ENCODE measurements around the gene RBPMS2. TPM values are rescaled to one million over a fixed set of nuclear protein-coding genes. Genes with fewer than 3 reads are reported as not detected.

RBPMS2 gene
- total and polyA plus RNA-seq, 2 donors (not counting 3 experiments of a cell fraction or from before 2014, with no cell fraction given) = 2.3 to 7.8 TPM

DNA sequence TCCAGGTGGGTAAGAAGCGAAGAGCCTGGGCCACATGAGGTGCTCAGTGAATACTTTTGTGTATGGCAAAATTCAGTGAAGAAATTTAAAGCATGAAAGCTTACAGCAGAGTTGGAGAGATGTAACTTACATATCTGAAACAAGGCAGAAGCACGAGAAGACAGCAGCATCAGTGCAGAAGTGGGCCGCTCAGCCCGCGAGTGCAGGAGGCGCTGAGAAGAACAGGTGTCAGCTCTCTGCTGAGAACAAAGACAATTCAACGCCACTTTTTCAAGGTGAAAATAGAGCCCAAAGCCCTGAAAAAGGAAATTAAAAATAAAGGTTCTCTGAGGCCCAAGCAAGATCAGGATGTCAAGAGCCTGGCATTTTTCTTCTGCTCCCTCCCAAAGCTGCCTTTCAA is 58.3 kb downstream of the RBPMS2 start:
- H3K4me2 ChIP-seq (ENCODE audit: insufficient read depth, low read length) = no peak overlapping the region
- no peaks in the 10 kb centered on the region for H3K27me3 ChIP-seq (ENCODE audit: control insufficient read depth in 2 of 2, insufficient read depth in 2 of 2, low read length in 2 of 2)
- H2AFZ ChIP-seq (ENCODE audit: low read depth, low read length) = no peak overlapping the region
- H3K79me2 ChIP-seq (ENCODE audit: control insufficient read depth, insufficient read depth, low read length) = no peaks in the 10 kb centered on the region
- no peaks in the 10 kb centered on the region for H3K36me3 ChIP-seq (ENCODE audit: control insufficient read depth in 2 of 2, extremely low read depth in 1 of 2, insufficient read depth in 2 of 2, low read length in 2 of 2)
- intact Hi-C loops (cut with micrococcal nuclease) (loop anchor here (2.0 kb wide), 1 partner anchor 14 kb away; no protein-coding TSS in a partner anchor), dilution Hi-C loops (cut with MboI; ENCODE audit: extremely low pct_ligation_motif_present, low sequenced_read_pairs) (no loop called here)
- no peaks in the 10 kb centered on the region for H3K9me1 ChIP-seq (replicated peaks; ENCODE audit: control insufficient read depth, extremely low read depth, insufficient read depth, low read length)
- no peak overlapping the region for H3K9ac ChIP-seq (replicated peaks; ENCODE audit: extremely low read depth, insufficient read depth, low read length)
- peaks cover 13% of the 10 kb centered on the region for H3K4me1 ChIP-seq (ENCODE audit: control insufficient read depth, extremely low read depth, insufficient read depth, low read length)
- H3K27ac ChIP-seq (ENCODE audit: insufficient read depth, low read depth, low read length) = no peak overlapping the region
- no peak for DNase-seq (ENCODE audit: low read depth, low spot score)
- CTCF ChIA-PET = interaction anchor here (0.6 to 4.4 kb wide), 5 partner anchors 11 to 206 kb away, joined by 3 to 36 read pairs (median 5); no protein-coding TSS in a partner anchor
- POLR2A ChIA-PET = no interaction called here
- no peaks in the 10 kb centered on the region for H3K9me3 ChIP-seq (replicated peaks; ENCODE audit: control insufficient read depth, insufficient read depth, low read length)
- no TSS peak for BruUV-seq (replicated peaks)
- no peak for FAIRE-seq
- H3K4me3 ChIP-seq (replicated peaks in 1 of 3; ENCODE audit: insufficient read depth in 1 of 3, low read depth in 1 of 3, low read length in 3 of 3) = no peak overlapping the region
- TF ChIP-seq, protein P1, sequence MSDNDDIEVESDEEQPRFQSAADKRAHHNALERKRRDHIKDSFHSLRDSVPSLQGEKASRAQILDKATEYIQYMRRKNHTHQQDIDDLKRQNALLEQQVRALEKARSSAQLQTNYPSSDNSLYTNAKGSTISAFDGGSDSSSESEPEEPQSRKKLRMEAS (IDR thresholded peaks at IDR 0.05; ENCODE audit: insufficient read depth, insufficient read length) = no peak
- TF ChIP-seq POLR2AphosphoS5 (IDR thresholded peaks at IDR 0.05; ENCODE audit: insufficient read depth, low read depth, low read length) (no peak), POLR2A (IDR thresholded peaks at IDR 0.05; ENCODE audit: low read depth, low read length) (no peak), EZH2 (IDR thresholded peaks at IDR 0.05; ENCODE audit: borderline replicate concordance, low read depth, low read length, severe bottlenecking) (no peak), FOS (IDR thresholded peaks at IDR 0.05; ENCODE audit: borderline replicate concordance, insufficient read depth, low read length) (no peak), JUN (IDR thresholded peaks at IDR 0.05; ENCODE audit: borderline replicate concordance, insufficient read depth, insufficient read length, low read depth) (no peak), GATA2 (IDR thresholded peaks at IDR 0.05; ENCODE audit: insufficient read depth, insufficient read length, low read depth, low read length) (no peak), MYC (IDR thresholded peaks at IDR 0.05; ENCODE audit: low read depth, low read length) (no peak)
- TF ChIP-seq, protein P2, sequence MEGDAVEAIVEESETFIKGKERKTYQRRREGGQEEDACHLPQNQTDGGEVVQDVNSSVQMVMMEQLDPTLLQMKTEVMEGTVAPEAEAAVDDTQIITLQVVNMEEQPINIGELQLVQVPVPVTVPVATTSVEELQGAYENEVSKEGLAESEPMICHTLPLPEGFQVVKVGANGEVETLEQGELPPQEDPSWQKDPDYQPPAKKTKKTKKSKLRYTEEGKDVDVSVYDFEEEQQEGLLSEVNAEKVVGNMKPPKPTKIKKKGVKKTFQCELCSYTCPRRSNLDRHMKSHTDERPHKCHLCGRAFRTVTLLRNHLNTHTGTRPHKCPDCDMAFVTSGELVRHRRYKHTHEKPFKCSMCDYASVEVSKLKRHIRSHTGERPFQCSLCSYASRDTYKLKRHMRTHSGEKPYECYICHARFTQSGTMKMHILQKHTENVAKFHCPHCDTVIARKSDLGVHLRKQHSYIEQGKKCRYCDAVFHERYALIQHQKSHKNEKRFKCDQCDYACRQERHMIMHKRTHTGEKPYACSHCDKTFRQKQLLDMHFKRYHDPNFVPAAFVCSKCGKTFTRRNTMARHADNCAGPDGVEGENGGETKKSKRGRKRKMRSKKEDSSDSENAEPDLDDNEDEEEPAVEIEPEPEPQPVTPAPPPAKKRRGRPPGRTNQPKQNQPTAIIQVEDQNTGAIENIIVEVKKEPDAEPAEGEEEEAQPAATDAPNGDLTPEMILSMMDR (IDR thresholded peaks at IDR 0.05; ENCODE audit: extremely low read depth in 1 of 2, insufficient read depth in 1 of 2, low read depth in 1 of 2, low read length in 2 of 2) = no peak
- H4K20me1 ChIP-seq (replicated peaks; ENCODE audit: control insufficient read depth, extremely low read depth, insufficient read depth, low read length) = no peaks in the 10 kb centered on the region

All from endothelial cell of umbilical vein (primary cell).